Progenitor cell of endocrine pancreas (in vitro differentiated cells): ENCODE results near the gene PPARD. TPM values are rescaled to one million over a fixed set of nuclear protein-coding genes. Genes with fewer than 3 reads are reported as not detected.

Source experiments
- DNase-seq: peaks from one replicate; pipeline ENCODE4 v3.0.0; 2021; ENCODE audit warnings: low spot score; ENCODE audit not compliant: unreplicated experiment
- H3K27ac Mint-ChIP-seq: 2 replicates; pipeline ENCODE4 v1.8.0; 2021; ENCODE audit warnings: mild to moderate bottlenecking, moderate library complexity, mixed read lengths
- H3K27me3 Mint-ChIP-seq: 2 replicates; pipeline ENCODE4 v1.8.0; 2021; ENCODE audit warnings: mixed read lengths
- H3K36me3 Mint-ChIP-seq: 2 replicates; pipeline ENCODE4 v1.8.0; 2022; ENCODE audit warnings: mixed read lengths; ENCODE audit not compliant: insufficient read depth
- H3K4me1 Mint-ChIP-seq: 2 replicates; pipeline ENCODE4 v1.8.0; 2021; ENCODE audit warnings: low read depth, mixed read lengths
- H3K4me3 Mint-ChIP-seq: 2 replicates; pipeline ENCODE4 v1.8.0; 2021; ENCODE audit warnings: low read depth, mild to moderate bottlenecking, moderate library complexity, mixed read lengths
- H3K9me3 Mint-ChIP-seq: 2 replicates; pipeline ENCODE4 v1.8.0; 2021; ENCODE audit warnings: low read depth, mixed read lengths
- CTCF ChIP-seq: fragments of 200-600 bp; sonication (generic); IDR thresholded peaks from one replicate; pipeline ENCODE4 v1.5.0; 2021; ENCODE audit warnings: antibody characterized with exemption, mild to moderate bottlenecking; ENCODE audit not compliant: unreplicated experiment
- total RNA-seq: library from RNA; stranded (reverse); gene quantifications from 2 replicates; pipeline ENCODE4 v1.2.1, GENCODE V29; 2021

PPARD gene
- total RNA-seq, 1 donor from 2014 or later: 13.9 TPM

- TF ChIP-seq CTCF: no peak
- H3K4me1 Mint-ChIP-seq: no peaks in the 10 kb centered on the region
- no peak for DNase-seq
- no peaks in the 10 kb centered on the region for H3K9me3 Mint-ChIP-seq
- H3K36me3 Mint-ChIP-seq: no peaks in the 10 kb centered on the region
- no peak overlapping the region for H3K4me3 Mint-ChIP-seq
- no peak overlapping the region for H3K27ac Mint-ChIP-seq
- H3K27me3 Mint-ChIP-seq: peaks cover 14% of the 10 kb centered on the region
These were observed 32.0 kb upstream of the PPARD start for GRCh38 chr6:35310265-35310831.

GRCh38 chr6:35311390-35312075 is 30.8 kb upstream of the PPARD start:
- no peak overlapping the region for H3K4me3 Mint-ChIP-seq
- no peak for DNase-seq
- TF ChIP-seq CTCF: no peak

GRCh38 chr6:35312076-35312800 is 30.1 kb upstream of the PPARD start:
- TF ChIP-seq CTCF: no peak
- H3K36me3 Mint-ChIP-seq: no peaks in the 10 kb centered on the region
- H3K9me3 Mint-ChIP-seq: no peaks in the 10 kb centered on the region
- no peak overlapping the region for H3K27ac Mint-ChIP-seq
- no peak for DNase-seq
- H3K4me1 Mint-ChIP-seq: no peaks in the 10 kb centered on the region
- H3K4me3 Mint-ChIP-seq: no peak overlapping the region
- peaks cover 26% of the 10 kb centered on the region for H3K27me3 Mint-ChIP-seq

More at GRCh38 chr6:35311390-35312075, 30.8 kb upstream of the PPARD start:
- no peaks in the 10 kb centered on the region for H3K4me1 Mint-ChIP-seq
- peaks cover 19% of the 10 kb centered on the region for H3K27me3 Mint-ChIP-seq
- H3K36me3 Mint-ChIP-seq: no peaks in the 10 kb centered on the region
- no peaks in the 10 kb centered on the region for H3K9me3 Mint-ChIP-seq
- H3K27ac Mint-ChIP-seq: no peak overlapping the region

GRCh38 chr6:35312807-35313206 is 29.6 kb upstream of the PPARD start:
- Mint-ChIP-seq H3K9me3 (no peaks in the 10 kb centered on the region), H3K4me3 (no peak overlapping the region), H3K4me1 (peaks cover 5% of the 10 kb centered on the region), H3K27me3 (peaks cover 30% of the 10 kb centered on the region), H3K27ac (no peak overlapping the region), H3K36me3 (no peaks in the 10 kb centered on the region)
- TF ChIP-seq CTCF: no peak
- no peak for DNase-seq

GRCh38 chr6:35317483-35318195 is 24.7 kb upstream of the PPARD start:
- Mint-ChIP-seq H3K4me3 (peak overlapping the region; percentile 84), H3K9me3 (no peaks in the 10 kb centered on the region), H3K4me1 (peaks cover 13% of the 10 kb centered on the region), H3K36me3 (peaks cover 1% of the 10 kb centered on the region), H3K27ac (peak overlapping the region; percentile 22), H3K27me3 (peaks cover 33% of the 10 kb centered on the region)
- no peak for DNase-seq
- no peak for TF ChIP-seq CTCF
